GM18526 (cell line): ENCODE data around the gene WASF2.

Source experiments
- POLR2A ChIP-seq: IDR thresholded peaks from 3 replicates; pipeline ENCODE4 v1.6.1; 2011; ENCODE audit not compliant: insufficient read length; ENCODE audit errors: extremely low read depth

Gene WASF2

DNA sequence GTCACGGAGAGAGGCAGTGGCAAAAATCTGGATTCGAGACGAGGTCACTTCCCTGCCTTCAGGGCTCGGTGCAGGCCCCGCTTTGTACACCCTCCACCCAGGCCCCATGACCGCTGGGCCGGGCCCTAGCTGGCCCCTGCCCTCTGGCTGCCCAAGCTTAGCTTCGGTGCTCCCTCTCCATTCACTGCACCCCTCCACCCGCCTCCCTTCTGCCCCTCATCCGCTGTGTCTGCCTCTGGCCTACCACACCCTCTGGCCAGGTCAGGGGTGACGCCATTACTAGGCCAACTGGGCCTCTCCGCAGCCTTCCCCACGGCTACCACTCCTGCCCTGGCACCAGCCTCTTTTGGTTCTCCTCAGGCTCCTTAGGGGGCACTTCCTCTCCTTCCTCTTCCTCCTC, 106.3 kb downstream of the WASF2 start:
- TF ChIP-seq POLR2A: no peak

DNA sequence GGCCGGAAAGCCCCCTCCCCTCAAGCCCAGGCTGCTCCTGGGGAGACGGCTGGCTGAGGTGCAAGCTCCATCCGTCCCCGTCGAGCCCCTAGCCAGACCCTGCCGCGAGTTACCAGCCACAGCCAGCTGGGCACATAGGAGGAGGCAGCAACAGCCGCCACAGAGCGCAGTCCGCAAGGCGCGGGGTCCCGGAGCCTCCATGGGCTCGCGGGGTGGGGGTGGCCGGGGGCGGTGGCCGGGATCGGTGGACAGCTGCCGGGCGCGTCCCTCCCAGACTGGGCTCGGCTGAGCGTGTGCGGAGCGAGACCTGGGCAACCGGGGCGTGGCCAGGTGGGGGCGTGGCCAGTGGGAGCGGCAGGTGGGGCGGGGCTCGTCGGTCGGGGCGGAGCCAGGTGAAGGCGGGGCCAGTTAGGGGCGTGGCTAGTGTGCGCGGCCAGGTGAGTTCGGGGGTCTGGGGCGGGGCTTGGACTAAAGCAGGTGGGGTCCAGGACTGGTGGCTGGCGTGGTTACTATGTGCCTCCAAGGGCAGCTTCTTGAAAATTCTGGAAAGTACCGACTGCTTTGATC, 106.8 kb downstream of the WASF2 start, which contains the start of gene CD164L2:
Gene CD164L2 (minus strand): TSS at position 295 of the 567 bp plus-strand sequence. CDS start 94 bp downstream, at position 201.
- no peak for TF ChIP-seq POLR2A

DNA sequence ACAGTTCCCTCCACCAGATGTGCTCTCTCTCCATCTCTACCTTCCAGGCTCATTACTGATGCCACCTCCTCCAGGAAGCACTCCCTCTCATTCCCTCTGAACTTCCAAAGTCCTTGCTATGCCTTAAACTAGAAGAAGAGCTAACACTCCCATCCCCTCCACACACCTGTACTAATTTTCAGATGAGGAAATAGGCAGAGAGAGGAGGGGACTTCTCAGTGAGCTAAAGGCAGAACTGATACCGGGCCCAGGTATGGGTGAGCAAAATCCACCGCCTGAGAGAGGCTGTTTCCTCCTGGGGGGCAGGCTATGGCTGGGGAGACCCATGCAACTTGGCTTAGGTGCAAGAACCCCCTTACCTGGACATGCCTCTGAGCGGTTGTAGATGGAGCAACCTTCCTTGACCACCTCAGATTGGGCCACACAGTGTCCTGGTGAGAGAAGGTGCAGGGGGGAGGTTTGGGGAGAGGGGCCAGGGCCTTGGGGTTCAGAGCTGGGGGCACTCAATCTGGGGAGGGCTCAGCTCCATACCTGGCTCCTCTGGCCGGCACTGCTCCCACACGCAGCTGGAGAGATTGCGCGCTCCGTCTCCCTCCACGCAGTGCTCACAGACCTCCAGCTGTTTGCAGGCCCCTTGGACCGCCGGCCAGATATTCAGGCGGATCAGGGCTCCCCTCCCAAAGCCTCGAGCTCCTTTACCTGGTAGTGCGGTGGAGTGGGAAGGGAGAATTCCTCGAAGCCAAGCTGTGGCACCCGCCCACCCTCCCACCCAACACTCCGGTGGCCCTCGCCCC, 107.8 kb downstream of the WASF2 start:
- no peak for TF ChIP-seq POLR2A

DNA sequence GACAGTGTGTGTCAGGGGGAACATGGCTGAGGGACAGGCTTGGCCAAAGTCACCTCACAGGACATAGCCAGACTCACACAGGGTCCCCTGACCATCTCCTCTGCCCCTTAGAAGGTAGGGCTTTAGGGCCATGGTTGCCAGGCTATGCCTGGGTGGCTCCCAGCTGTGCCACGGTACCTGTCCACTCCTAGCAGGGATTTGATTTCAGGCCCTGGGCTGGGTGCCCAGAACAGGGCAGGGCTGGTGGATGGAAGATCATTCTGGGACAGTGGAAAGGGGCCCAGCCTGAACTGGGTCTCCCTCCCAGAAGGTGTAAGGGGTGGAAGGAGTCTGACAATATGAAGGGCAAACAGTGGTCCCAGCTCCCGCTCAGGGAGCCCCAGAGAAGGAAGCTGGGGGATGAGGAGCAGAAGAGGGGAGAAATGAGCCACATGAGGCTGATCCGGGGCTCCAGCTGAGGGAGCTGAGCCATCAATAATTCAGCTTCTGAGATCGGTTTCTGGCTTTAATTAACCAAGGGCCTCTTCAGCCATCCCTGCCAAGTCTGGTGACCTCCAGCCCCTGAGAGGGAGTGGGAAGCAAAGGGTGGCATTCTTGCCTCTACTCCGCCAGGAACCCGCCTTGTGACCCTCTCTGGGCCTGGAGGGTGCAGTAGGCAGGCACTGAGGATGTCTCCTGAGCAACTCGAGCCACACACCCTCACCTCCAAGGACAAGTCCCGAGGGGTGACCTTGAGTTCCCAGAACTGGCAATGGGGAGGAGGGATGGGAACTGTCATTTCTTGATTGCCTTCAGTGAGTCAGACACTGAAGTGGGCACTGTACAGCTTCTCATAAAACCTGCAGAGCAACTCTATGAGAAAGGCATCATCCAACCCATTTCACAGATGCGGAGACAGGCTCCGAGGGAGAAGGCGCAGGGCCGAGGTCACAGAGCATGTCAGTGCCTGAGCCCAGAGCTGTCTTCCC, 108.9 kb downstream of the WASF2 start:
- no peak for TF ChIP-seq POLR2A

DNA sequence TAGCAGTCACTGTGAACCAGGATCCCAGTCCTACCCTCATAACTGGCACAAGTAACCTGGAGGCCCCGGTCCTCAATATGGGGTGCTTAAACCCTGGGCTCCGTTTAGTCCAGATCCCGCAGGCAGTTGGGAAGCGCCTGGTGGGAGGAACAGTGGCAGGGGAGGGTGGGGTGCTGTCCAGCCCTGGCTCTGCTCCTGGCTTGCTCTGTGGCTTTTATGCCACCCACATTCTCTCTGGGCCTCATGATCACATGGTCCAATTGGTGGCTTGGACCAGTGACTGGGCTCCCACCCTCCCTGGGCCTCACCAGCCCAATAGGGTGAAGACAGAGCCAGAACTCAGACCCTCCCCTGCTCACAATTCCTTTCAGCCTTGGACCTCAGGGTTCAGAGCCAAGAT, 109.7 kb downstream of the WASF2 start:
- TF ChIP-seq POLR2A: no peak

DNA sequence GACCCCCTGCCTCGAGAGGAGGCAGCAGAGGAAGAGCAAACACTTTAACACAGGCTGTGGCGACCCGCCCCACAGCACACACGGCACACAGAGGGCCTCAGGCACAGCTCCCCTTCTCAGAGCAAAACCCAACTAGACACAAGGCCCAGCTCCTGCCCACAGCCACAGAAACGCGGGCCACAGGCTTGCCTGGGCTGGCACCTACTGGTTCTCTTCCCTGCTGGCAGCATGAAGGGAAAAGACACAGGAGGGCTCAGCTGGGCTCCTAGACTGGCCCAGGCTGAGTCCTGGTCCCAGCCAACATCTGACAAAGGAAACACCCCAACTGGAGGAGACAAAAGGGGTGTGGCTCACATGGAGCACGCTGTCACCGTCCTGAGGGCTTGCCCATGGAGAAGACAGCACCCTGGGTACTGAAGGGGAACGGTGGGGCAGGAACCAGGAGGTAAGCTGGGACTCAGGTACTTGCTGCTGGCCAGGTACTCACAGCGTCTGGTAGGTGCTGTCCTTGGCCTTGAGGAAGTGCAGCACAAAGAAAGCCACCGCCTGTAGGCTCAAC, 110.3 kb downstream of the WASF2 start:
- no peak for TF ChIP-seq POLR2A

DNA sequence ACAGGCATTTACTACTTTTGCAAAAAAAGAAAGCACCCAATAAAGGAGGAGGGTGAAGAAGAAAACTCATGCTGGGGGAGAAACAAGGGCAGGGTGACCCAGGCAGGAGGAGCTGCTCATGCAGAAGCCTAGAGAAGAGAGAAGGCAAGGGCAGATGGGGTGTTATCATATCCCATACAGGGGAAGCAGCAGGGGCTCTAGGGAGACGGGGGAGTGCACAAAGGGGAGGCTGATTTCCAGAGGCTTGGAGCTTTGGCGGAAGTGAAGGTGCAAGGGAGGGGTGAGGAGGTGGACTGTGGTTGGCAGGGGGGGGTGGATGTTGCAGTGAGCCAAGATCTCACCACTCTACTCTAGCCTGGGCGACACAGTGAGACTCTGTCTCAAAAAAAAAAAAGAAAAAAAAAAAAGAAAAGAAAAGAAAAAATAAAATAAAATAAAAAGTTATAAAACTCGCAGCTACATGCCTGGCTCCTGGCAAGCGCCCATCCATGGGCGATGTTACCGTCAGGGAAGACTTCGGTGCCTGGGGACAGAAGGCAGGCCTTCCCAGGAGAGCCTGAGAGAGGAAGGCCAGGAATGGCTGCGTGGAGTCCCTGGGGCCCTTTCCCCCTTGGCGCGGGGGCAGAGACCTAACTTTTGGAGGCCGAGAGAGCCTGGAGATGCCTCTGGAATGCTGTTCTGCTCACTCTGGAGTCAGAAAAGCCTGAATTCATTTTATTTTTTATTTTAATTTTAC, 112.0 kb downstream of the WASF2 start:
- TF ChIP-seq POLR2A: no peak

DNA sequence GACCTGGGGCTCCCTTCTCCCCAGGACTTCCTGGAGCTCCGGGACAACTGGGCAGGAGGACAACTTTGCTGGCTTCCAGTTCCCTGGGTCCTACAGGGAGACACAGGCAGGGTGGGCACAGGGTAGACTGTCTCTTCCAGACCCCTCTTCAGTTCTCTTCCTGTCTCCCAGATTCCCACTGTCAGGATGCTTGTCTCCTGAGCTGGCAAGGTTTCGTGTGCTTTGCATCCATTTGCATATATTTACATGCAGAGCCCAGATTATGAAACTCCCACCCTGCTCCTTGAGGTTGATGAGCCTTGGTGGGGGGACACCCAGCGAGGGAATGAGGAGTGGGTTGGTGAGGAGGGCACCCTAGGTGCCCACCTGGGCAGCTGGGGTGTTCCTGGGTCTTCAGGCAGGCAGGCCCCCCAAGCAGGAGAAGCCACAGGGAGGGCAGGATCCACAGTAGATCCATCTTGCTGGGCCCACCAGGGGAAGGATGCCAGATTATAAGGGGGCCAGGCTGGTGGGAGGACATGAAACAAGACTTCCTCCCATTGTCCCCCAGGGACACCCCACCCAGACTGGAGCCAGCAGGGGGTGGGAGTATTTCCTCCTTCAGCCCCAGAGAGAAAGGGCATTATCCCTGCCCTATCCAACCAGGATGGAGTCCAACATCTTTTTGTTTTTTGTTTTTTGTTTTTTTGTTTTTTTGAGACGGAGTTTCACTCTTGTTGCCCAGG, 115.4 kb downstream of the WASF2 start, which contains the start of gene FCN3:
Gene FCN3 (minus strand): TSS at position 463 of the 725 bp plus-strand sequence. CDS start 6 bp downstream, at position 457.
- no peak for TF ChIP-seq POLR2A

DNA sequence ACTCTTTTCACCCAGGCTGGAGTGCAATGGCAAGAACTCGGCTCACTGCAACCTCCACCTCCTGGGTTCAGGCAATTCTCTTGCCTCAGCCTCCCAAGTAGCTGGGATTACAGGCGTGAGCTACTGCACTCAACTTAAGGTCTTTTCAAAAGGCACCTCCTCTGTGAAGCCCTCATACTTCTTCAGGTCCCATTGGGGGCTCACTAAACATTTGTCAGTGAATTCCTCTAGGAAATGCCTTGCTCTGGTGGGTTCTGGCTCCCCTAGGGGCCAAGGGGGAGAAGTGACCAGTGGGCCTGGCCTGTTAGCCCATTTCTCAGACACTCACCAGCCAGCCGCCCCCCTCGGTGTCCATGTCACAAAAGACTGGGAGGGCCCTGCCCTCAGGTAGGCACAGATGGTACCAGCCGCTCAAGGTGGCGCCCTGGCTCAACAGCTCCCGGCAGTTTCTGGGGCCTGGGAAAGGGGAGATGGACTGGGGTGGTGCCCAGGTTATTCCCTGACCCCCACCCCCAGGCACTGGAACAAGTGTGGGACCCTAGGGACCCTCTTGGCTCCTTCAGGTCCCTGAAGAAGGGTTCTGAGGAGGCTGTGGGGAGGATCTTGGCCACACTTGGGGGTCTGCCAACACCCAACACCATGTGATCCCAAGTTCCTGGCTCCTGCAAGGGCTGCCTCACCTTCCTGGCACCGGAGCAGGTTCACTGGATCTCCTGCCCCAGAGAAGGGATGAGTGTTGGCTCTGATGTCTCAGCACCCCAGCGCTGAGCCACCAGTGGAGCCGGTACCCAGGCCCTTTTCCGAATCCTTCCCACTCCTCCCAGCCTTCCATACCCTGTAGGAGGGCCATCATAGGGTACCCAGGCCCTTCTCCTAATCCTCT, 116.9 kb downstream of the WASF2 start:
- no peak for TF ChIP-seq POLR2A

DNA sequence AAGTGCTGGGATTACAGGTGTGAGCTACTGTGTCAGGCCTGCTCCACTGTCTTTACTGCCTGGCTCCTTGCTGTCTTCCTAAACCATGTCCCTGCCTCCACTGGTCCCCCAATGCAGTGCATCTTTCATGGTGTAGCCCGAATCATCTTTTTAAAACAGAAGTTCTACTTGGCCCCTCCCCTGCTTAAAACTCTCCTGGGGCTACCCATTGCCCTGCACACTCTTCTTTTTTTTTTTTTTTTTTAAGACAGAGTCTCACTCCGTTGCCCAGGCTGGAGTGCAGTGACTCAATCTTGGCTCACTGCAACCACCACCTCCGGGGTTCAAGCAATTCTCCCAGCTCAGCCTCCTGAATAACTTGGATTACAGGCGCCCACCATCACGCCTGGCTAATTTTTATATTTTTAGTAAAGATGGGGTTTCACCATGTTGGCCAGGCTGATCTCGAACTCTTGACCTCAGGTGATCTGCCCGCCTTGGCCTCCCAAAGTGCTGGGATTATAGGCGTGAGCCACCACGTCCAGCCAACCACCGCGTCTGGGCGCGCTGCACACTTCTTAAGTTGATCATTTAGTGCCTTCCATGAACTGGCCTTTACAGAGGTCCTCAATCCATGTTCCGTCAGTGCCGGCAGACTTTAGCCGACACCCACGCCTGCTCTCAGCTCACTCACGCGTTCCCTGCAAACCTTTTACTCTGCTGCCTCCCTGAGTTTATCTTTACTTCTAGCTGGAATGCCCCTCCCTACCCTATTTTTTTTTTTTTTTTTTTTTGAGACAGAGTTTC, 117.8 kb downstream of the WASF2 start:
- TF ChIP-seq POLR2A: no peak

DNA sequence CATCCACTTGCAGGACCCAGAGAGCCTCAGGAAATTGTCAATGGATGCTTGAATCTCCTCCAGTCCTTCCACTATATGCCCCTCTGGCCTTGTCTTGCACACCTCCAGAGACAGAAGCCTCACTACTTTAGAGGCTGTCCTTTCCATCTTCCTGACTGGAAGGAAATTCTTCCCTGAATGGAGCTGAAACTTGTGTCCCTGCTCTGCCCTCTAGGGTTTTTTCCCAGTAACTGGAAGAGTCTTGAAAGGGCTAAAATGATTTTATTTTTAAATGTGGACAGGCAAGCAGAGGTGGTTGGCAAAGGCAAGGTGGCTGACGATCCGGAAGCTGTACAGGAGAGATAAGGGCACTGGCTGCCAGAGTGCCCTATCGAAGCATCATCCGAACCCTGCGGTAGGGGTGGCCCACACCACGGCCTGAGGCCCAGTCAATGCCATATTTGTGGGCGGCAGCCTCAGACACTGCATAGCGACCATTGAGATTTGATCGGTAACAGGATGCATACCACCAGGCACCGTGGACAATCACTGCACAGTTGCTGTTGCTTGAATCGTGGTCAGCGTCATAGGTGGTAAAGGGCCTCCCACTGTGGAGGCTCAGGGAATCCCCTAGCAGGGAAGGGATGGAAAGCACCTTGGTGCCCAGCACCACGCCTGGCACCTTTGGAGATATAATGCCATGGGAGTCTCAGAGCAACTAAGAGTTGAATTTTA, 120.9 kb downstream of the WASF2 start:
- TF ChIP-seq POLR2A: no peak
